ENCODE measurements around the gene RORC.

The RORC gene

GRCh38 chr1:151819227-151819835, 12.3 kb downstream of the RORC start:
- Histone ChIP-seq H3K36me3 (ENCODE audit: control insufficient read depth, insufficient read depth, low read length) (no peaks in the 10 kb centered on the region), H3K4me3 (replicated peaks; ENCODE audit: low read depth, low read length) (no peak overlapping the region), H3K27me3 (replicated peaks; ENCODE audit: control insufficient read depth, insufficient read depth, low read length) (peaks cover under 1% of the 10 kb centered on the region)
- no peak for TF ChIP-seq CTCF (IDR thresholded peaks at IDR 0.05; ENCODE audit: insufficient read depth, low read length, poor library complexity, severe bottlenecking)
- DNase-seq (ENCODE audit: extremely low read depth, insufficient read length): no peak

- Histone ChIP-seq H3K36me3 (ENCODE audit: control insufficient read depth, insufficient read depth, low read length) (no peaks in the 10 kb centered on the region), H3K27me3 (replicated peaks; ENCODE audit: control insufficient read depth, insufficient read depth, low read length) (no peaks in the 10 kb centered on the region; the same call in 1 of the 2 replicates), H3K4me3 (replicated peaks; ENCODE audit: low read depth, low read length) (no peak overlapping the region)
- TF ChIP-seq CTCF (IDR thresholded peaks at IDR 0.05; ENCODE audit: insufficient read depth, low read length, poor library complexity, severe bottlenecking): no peak
- no peak for DNase-seq (ENCODE audit: extremely low read depth, insufficient read length)
Measured at GRCh38 chr1:151817353-151817730, 14.3 kb downstream of the RORC start.

DNA sequence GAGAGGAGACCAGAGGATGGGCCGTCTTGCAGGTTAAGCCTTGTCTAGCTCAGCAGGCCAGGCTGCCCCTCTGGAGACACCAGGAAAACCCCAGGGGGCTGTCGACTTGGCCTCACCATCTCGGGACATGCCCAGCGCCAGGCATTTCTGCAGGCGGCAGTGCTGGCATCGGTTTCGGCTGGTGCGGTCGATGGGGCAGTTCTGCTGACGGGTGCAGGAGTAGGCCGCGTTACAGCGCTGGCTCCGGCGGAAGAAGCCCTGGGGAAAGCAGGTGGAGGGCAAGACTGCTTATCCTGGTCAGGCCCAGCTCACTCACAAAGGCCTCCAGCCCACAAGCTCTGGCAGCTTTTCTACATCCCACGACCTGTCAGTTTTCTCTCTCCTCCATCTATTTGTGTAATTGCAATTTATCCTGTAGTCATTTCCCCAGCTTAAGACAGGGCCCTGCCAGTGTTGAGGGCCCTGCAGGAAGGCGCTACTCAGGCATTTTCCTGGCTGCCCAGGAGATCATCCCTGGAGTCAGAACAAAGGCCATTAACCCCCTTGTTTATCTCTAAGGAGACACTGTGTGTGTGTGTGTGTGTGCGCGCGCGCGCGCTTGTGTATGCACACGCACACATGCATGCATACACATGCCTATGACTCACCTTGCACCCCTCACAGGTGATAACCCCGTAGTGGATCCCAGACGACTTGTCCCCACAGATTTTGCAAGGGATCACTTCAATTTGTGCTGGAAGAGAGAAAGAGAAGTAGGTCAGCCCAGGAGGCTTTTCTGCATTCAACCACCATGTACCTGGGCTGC, 14.9 kb downstream of the RORC start:
- no peak for TF ChIP-seq CTCF (IDR thresholded peaks at IDR 0.05; ENCODE audit: insufficient read depth, low read length, poor library complexity, severe bottlenecking)
- no peak for DNase-seq (ENCODE audit: extremely low read depth, insufficient read length)
- H3K4me3 ChIP-seq (replicated peaks; ENCODE audit: low read depth, low read length): no peak overlapping the region
- no peaks in the 10 kb centered on the region for H3K36me3 ChIP-seq (ENCODE audit: control insufficient read depth, insufficient read depth, low read length)
- H3K27me3 ChIP-seq (replicated peaks; ENCODE audit: control insufficient read depth, insufficient read depth, low read length): no peaks in the 10 kb centered on the region; the same call in 1 of the 2 replicates

DNA sequence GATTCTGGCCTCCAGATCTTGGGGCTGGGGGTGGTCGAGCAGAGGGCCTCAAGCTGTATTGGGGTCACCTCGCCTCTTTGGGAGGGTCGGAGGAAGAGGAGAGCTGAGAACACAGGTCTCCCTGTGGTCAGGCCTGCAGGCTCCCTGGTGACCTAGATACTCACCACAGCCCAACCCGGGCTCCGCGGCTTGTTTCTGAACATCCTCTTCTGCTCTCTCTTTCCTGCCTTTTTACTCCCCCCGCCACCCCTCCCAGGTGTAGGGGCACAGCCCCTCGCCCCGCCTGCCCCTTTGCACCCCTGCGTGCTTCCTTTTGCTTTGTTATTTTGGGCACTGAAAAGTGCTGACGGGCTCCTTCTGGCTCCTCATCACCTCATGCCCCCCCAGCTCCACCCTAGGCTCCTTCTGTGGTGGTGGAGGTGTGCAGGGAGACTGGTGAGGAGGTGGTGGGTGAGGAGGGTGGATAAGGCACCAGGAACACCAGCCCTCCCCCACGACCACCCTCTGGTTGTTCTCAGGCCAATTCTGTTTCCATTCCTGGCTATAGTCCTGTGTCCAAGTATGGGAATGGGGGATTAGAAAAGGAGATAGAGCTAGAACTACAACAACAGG, 15.8 kb downstream of the RORC start:
- no peak for TF ChIP-seq CTCF (IDR thresholded peaks at IDR 0.05; ENCODE audit: insufficient read depth, low read length, poor library complexity, severe bottlenecking)
- H3K27me3 ChIP-seq (replicated peaks; ENCODE audit: control insufficient read depth, insufficient read depth, low read length): no peaks in the 10 kb centered on the region; the same call in 1 of the 2 replicates
- H3K4me3 ChIP-seq (replicated peaks; ENCODE audit: low read depth, low read length): no peak overlapping the region
- DNase-seq (ENCODE audit: extremely low read depth, insufficient read length): no peak
- no peaks in the 10 kb centered on the region for H3K36me3 ChIP-seq (ENCODE audit: control insufficient read depth, insufficient read depth, low read length)

DNA sequence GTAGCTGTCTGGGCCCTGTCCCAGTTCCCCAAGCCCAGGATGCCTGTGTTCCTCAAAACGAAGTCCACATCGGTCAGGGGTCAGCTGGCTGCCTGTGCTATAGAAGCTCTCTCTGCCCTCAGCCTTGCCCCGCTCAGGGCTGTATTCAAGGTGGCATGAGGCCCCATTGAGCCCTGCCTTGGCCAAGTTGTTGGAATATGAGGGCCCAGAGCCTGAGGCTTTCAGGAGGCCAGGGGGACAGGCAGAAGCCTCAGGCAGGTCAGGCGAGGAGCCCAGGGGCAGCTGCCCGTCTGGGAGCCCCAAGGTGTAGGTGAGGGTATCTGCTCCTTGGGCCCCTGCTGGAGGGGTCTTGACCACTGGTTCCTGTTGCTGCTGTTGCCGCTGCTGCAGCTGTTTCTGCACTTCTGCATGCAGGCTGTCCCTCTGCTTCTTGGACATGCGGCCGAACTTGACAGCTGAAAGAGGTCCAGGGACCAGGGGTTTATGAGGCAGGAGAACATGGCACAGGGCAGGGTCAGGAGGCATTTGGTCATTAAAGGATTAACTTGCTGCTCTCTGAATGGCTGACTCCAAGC, 16.5 kb downstream of the RORC start:
- TF ChIP-seq CTCF (IDR thresholded peaks at IDR 0.05; ENCODE audit: insufficient read depth, low read length, poor library complexity, severe bottlenecking): no peak
- no peak for DNase-seq (ENCODE audit: extremely low read depth, insufficient read length)
- Histone ChIP-seq H3K27me3 (replicated peaks; ENCODE audit: control insufficient read depth, insufficient read depth, low read length) (no peaks in the 10 kb centered on the region; the same call in 1 of the 2 replicates), H3K36me3 (ENCODE audit: control insufficient read depth, insufficient read depth, low read length) (no peaks in the 10 kb centered on the region), H3K4me3 (replicated peaks; ENCODE audit: low read depth, low read length) (no peak overlapping the region)
